ENCODE data around the gene RNFT2.

Gene RNFT2, protein sequence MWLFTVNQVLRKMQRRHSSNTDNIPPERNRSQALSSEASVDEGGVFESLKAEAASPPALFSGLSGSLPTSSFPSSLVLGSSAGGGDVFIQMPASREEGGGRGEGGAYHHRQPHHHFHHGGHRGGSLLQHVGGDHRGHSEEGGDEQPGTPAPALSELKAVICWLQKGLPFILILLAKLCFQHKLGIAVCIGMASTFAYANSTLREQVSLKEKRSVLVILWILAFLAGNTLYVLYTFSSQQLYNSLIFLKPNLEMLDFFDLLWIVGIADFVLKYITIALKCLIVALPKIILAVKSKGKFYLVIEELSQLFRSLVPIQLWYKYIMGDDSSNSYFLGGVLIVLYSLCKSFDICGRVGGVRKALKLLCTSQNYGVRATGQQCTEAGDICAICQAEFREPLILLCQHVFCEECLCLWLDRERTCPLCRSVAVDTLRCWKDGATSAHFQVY

DNA sequence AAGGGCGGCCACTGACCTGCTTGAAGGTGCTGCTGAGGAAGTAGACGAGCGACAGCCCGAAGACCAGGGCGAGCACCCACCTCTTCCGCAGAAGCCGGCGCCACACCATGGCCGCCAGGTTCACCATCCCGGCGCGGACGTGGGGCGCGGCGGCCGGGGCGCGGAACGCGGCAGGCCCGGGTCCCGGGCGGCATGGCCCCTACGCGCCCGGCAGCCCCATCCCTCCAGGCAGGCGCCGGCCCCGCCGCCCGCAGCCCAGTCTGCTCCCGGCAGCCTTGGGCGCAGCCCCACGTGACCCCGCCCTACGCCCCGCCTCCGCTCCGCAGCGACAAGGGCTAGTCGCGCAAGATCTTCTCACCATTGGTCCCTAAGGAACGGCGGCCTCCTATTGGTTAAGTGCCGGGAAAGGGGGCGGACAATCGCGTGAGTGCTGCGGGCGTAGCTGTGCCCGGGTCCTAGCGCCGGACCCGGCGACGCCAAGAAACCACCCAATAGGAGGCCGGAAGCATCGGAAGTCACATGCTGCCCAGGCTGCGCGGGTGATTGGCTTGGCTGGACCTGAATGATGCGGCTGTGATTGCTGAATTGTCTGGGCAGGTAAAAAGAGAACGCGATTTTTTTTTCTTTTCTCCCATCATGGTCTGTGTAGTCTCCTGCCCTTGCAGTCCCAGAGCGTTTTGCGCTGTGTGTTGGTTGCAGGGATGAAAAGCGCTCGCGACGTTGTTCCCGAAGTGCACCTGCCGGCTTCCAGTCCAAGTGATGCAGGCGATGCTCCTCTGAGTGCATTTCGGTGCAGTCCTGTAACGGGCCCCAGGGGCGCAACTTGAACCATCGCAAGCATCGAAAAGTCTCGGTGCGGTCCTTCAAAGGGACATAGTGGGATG lies at the start of gene RNFT2, which contains the start of gene SPRING1:
TSS of gene RNFT2 (plus strand) at position 542 of the 884 bp plus-strand sequence. CDS start 2,183 bp downstream, outside the sequence.
TSS of gene SPRING1 (minus strand) at position 296 of the 884 bp plus-strand sequence. CDS start at position 127, 169 bp downstream.
- H3K27me3 Mint-ChIP-seq: no peaks in the 10 kb centered on the region
- peak within 1 kb of the TSS; percentile 81 for H3K27ac Mint-ChIP-seq
- peaks cover 34% of the 10 kb centered on the region for H3K4me1 Mint-ChIP-seq (ENCODE audit: low read depth)
- peak within 1 kb of the TSS; percentile 94 for H3K4me3 Mint-ChIP-seq
- peaks cover 2% of the 10 kb centered on the region for H3K36me3 Mint-ChIP-seq
- H3K9me3 Mint-ChIP-seq (ENCODE audit: low read depth): no peaks in the 10 kb centered on the region

DNA sequence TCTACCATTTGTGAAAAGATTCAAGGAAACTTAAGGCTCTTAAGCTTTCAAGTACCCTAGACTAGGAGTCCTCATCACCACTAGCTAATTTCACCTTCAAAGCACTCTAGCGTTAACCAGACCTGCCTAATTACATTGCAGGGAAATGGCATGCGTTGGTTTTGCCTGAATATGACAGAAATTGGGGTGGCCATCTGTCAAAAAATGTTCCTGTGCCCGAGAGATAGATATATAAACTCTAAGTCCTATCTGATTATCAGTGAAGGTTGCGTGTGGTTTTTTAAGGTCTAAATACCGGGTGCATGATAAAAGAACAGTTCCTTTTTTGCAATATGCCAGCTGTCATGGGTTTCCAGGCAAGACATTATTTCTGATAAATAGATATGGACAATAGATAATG lies 48.6 kb upstream of the RNFT2 start:
- no peak overlapping the region for H3K27ac Mint-ChIP-seq
- no peaks in the 10 kb centered on the region for H3K36me3 Mint-ChIP-seq
- H3K4me1 Mint-ChIP-seq (ENCODE audit: low read depth): peaks cover 7% of the 10 kb centered on the region
- H3K9me3 Mint-ChIP-seq (ENCODE audit: low read depth): no peaks in the 10 kb centered on the region
- peaks cover 9% of the 10 kb centered on the region for H3K27me3 Mint-ChIP-seq
- no peak overlapping the region for H3K4me3 Mint-ChIP-seq

GRCh38 chr12:116689979-116690744 lies 48.0 kb upstream of the RNFT2 start:
- H3K9me3 Mint-ChIP-seq (ENCODE audit: low read depth): no peaks in the 10 kb centered on the region
- no peak overlapping the region for H3K4me3 Mint-ChIP-seq
- H3K27ac Mint-ChIP-seq: no peak overlapping the region
- peaks cover 14% of the 10 kb centered on the region for H3K27me3 Mint-ChIP-seq
- H3K4me1 Mint-ChIP-seq (ENCODE audit: low read depth): peaks cover 9% of the 10 kb centered on the region
- no peaks in the 10 kb centered on the region for H3K36me3 Mint-ChIP-seq

GRCh38 chr12:116691205-116691604 lies 46.9 kb upstream of the RNFT2 start:
- Mint-ChIP-seq H3K27me3 (peaks cover 14% of the 10 kb centered on the region), H3K9me3 (ENCODE audit: low read depth) (no peaks in the 10 kb centered on the region), H3K4me3 (no peak overlapping the region), H3K4me1 (ENCODE audit: low read depth) (peaks cover 11% of the 10 kb centered on the region), H3K27ac (no peak overlapping the region), H3K36me3 (no peaks in the 10 kb centered on the region)

GRCh38 chr12:116691636-116692035 lies 46.5 kb upstream of the RNFT2 start:
- Mint-ChIP-seq H3K27me3 (peaks cover 14% of the 10 kb centered on the region), H3K27ac (no peak overlapping the region), H3K4me3 (no peak overlapping the region), H3K36me3 (no peaks in the 10 kb centered on the region), H3K4me1 (ENCODE audit: low read depth) (peaks cover 11% of the 10 kb centered on the region), H3K9me3 (ENCODE audit: low read depth) (no peaks in the 10 kb centered on the region)

DNA sequence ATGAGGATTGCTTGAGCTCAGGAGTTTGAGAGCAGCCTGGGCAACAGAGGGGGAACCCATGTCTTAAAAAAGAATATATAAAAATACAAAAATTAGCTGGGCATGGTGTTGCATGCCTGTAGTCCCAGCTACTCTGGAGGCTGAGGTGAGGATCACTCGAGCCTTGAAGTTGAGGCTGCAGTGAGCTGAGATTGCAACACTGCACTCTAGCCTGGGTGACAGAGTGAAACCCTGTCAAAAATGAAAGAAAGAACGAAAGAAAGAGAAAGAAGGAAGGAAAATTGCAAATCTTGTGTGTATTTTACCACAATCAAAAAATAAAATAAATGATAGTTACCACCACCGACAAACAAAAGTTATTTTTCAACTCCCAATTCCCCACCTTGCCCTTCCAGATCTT lies 45.5 kb upstream of the RNFT2 start:
- H3K36me3 Mint-ChIP-seq: no peaks in the 10 kb centered on the region
- H3K4me3 Mint-ChIP-seq: no peak overlapping the region
- no peak overlapping the region for H3K27ac Mint-ChIP-seq
- no peaks in the 10 kb centered on the region for H3K9me3 Mint-ChIP-seq (ENCODE audit: low read depth)
- peaks cover 14% of the 10 kb centered on the region for H3K27me3 Mint-ChIP-seq
- peaks cover 11% of the 10 kb centered on the region for H3K4me1 Mint-ChIP-seq (ENCODE audit: low read depth)

- Mint-ChIP-seq H3K27ac (no peak overlapping the region), H3K27me3 (peaks cover 14% of the 10 kb centered on the region), H3K36me3 (no peaks in the 10 kb centered on the region)
Observed at GRCh38 chr12:116693286-116694227, 44.6 kb upstream of the RNFT2 start.

GRCh38 chr12:116694653-116695463 lies 43.3 kb upstream of the RNFT2 start:
- H3K27me3 Mint-ChIP-seq: peaks cover 14% of the 10 kb centered on the region
- no peak overlapping the region for H3K4me3 Mint-ChIP-seq
- H3K9me3 Mint-ChIP-seq (ENCODE audit: low read depth): no peaks in the 10 kb centered on the region
- no peak overlapping the region for H3K27ac Mint-ChIP-seq
- H3K4me1 Mint-ChIP-seq (ENCODE audit: low read depth): peaks cover 11% of the 10 kb centered on the region
- H3K36me3 Mint-ChIP-seq: no peaks in the 10 kb centered on the region

More at GRCh38 chr12:116693286-116694227, 44.6 kb upstream of the RNFT2 start:
- Mint-ChIP-seq H3K4me1 (ENCODE audit: low read depth) (peaks cover 11% of the 10 kb centered on the region), H3K4me3 (no peak overlapping the region), H3K9me3 (ENCODE audit: low read depth) (no peaks in the 10 kb centered on the region)

DNA sequence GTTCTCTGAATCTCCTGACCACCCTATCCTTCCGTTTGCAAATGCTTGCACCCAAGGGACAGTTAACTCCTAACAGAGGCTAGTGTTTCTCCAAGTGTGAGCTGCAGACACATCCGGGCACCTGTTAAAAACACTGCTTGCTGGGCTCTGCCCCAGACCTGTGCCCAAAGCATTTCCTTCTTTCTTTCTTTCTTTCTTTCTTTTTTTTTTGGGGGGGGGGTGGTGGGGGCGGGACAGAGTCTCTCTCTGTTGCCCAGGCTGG lies 42.7 kb upstream of the RNFT2 start:
- Mint-ChIP-seq H3K4me3 (no peak overlapping the region), H3K27me3 (peaks cover 14% of the 10 kb centered on the region), H3K4me1 (ENCODE audit: low read depth) (peaks cover 11% of the 10 kb centered on the region), H3K9me3 (ENCODE audit: low read depth) (no peaks in the 10 kb centered on the region), H3K27ac (no peak overlapping the region), H3K36me3 (no peaks in the 10 kb centered on the region)

GRCh38 chr12:116697305-116697704 lies 40.8 kb upstream of the RNFT2 start:
- Mint-ChIP-seq H3K9me3 (ENCODE audit: low read depth) (no peaks in the 10 kb centered on the region), H3K36me3 (no peaks in the 10 kb centered on the region), H3K27ac (no peak overlapping the region), H3K27me3 (peaks cover 14% of the 10 kb centered on the region), H3K4me3 (no peak overlapping the region), H3K4me1 (ENCODE audit: low read depth) (peaks cover 11% of the 10 kb centered on the region)

DNA sequence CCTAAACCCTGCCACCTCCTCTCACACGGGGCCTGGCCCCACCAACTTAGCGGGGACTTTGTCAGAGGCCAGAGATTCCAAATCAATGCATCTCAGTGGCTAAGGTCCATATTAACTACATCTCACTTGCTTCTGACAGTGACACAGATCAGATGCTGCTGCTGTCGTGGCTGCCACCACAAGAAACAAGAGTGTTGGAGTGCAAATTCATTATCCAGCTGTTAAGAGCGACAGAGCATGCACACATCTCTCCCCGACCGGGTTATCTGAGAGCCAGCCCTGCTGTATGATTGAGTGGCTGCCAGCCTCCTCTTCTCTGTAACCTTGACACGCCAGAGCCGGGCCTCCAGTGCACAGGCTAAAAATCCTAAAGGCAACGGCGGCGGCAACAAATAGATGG lies 40.4 kb upstream of the RNFT2 start:
- Mint-ChIP-seq H3K36me3 (no peaks in the 10 kb centered on the region), H3K27ac (no peak overlapping the region)

DNA sequence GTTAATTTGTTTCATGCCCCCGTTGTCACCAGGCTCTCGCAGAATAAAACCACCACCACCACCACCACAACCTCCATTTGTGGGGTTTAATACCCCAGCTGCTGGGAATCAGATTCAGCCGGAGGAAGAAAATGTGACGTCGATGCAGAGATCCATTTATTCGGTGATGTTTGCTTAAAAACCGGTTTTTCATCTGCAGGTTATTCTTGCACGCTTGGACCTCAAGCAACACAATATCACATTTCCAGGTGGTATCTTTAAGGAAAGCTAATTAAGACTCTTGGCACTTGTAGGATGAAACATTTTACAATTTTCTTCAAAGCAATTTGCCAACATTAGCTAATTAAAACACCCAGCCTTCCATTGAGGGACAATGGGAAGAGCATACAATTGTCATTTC lies 40.0 kb upstream of the RNFT2 start:
- H3K36me3 Mint-ChIP-seq: no peaks in the 10 kb centered on the region
- peaks cover 9% of the 10 kb centered on the region for H3K4me1 Mint-ChIP-seq (ENCODE audit: low read depth)
- no peak overlapping the region for H3K4me3 Mint-ChIP-seq
- H3K9me3 Mint-ChIP-seq (ENCODE audit: low read depth): no peaks in the 10 kb centered on the region
- peaks cover 10% of the 10 kb centered on the region for H3K27me3 Mint-ChIP-seq
- no peak overlapping the region for H3K27ac Mint-ChIP-seq

More for the DNA sequence above, 40.4 kb upstream of the RNFT2 start:
- Mint-ChIP-seq H3K4me3 (no peak overlapping the region), H3K4me1 (ENCODE audit: low read depth) (peaks cover 11% of the 10 kb centered on the region), H3K27me3 (peaks cover 13% of the 10 kb centered on the region), H3K9me3 (ENCODE audit: low read depth) (no peaks in the 10 kb centered on the region)

DNA sequence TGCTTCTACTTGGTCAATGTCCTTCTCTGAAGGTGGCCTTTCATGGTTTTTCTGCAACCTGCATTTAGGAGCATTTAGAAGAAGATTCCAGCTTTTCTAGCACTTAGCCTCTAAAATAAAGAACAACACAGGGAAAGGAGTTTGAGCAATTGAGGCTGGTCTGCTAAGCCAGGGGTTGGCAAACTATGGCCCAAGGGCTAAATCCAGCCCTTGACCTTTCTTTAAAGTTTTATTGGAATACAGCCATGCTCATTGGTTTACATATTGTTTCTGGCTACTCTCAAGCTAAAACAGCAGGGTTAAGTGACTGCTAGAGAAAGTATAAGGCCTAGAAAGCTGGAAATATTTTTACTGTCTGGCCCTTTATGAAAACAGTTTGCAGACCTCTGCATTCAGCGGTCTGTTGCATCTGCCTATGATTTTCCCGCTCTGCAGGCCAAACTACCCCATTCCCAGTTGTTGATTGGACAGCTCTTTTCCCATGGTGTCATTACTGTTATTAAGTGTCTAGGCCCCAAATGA lies 39.5 kb upstream of the RNFT2 start:
- H3K4me3 Mint-ChIP-seq: no peak overlapping the region
- H3K9me3 Mint-ChIP-seq (ENCODE audit: low read depth): no peaks in the 10 kb centered on the region
- peaks cover 2% of the 10 kb centered on the region for H3K36me3 Mint-ChIP-seq
- H3K27me3 Mint-ChIP-seq: peaks cover 11% of the 10 kb centered on the region
- H3K4me1 Mint-ChIP-seq (ENCODE audit: low read depth): peaks cover 7% of the 10 kb centered on the region
- H3K27ac Mint-ChIP-seq: no peak overlapping the region

Data from activated naive CD8-positive, alpha-beta T cell (primary cell).